Measurements from ENCODE around the gene FN3KRP.

Gene FN3KRP

GRCh38 chr17:82670661-82671450 is 45.6 kb upstream of the FN3KRP start:
- Histone ChIP-seq H3K27ac (peak overlapping the region; percentile 38 to 70), H3K9me3 (no peaks in the 10 kb centered on the region), H3K4me1 (peaks cover 0 to 22% (median 5%) of the 10 kb centered on the region in 4 donors), H3K4me3 (no peak overlapping the region), H3K27me3 (no peaks in the 10 kb centered on the region), H3K36me3 (peaks cover 0 to 14% (median 0%) of the 10 kb centered on the region in 3 donors)
- DNase-seq = no peak
- TF ChIP-seq CTCF (IDR thresholded peaks at IDR 0.05) = no peak
- intact Hi-C loops (cut with DNase I; ENCODE audit: low total_unique reads) = no loop called here

- intact Hi-C loops (cut with DNase I; ENCODE audit: low total_unique reads) = no loop called here
- no peak for TF ChIP-seq CTCF (IDR thresholded peaks at IDR 0.05)
- no peak overlapping the region for H3K4me3 ChIP-seq
- H3K36me3 ChIP-seq = no peaks in the 10 kb centered on the region
- no peak overlapping the region for H3K27ac ChIP-seq
- no peaks in the 10 kb centered on the region for H3K9me3 ChIP-seq
- H3K27me3 ChIP-seq = no peaks in the 10 kb centered on the region
- DNase-seq = no peak
- H3K4me1 ChIP-seq = peaks cover 0 to 6% (median 2%) of the 10 kb centered on the region in 4 donors
These were observed 41.6 kb upstream of the FN3KRP start for GRCh38 chr17:82674656-82675475.

GRCh38 chr17:82675476-82676245 is 40.8 kb upstream of the FN3KRP start:
- H3K9me3 ChIP-seq = no peaks in the 10 kb centered on the region
- no peak overlapping the region for H3K27ac ChIP-seq
- no peaks in the 10 kb centered on the region for H3K27me3 ChIP-seq
- DNase-seq = no peak
- no peaks in the 10 kb centered on the region for H3K36me3 ChIP-seq
- no peak for TF ChIP-seq CTCF (IDR thresholded peaks at IDR 0.05)
- H3K4me3 ChIP-seq = no peak overlapping the region
- intact Hi-C loops (cut with DNase I; ENCODE audit: low total_unique reads) = no loop called here
- peaks cover 0 to 3% (median under 1%) of the 10 kb centered on the region in 4 donors for H3K4me1 ChIP-seq

GRCh38 chr17:82677353-82677925 is 39.1 kb upstream of the FN3KRP start:
- intact Hi-C loops (cut with DNase I; ENCODE audit: low total_unique reads) = no loop called here
- Histone ChIP-seq H3K4me3 (no peak overlapping the region), H3K4me1 (peaks cover 0 to 3% (median 0%) of the 10 kb centered on the region in 4 donors), H3K36me3 (no peaks in the 10 kb centered on the region), H3K27ac (no peak overlapping the region), H3K27me3 (no peaks in the 10 kb centered on the region), H3K9me3 (peaks cover 3 to 8% (median 4%) of the 10 kb centered on the region in 3 donors)
- no peak for DNase-seq
- TF ChIP-seq CTCF (IDR thresholded peaks at IDR 0.05) = no peak

- no peaks in the 10 kb centered on the region for H3K27me3 ChIP-seq
- TF ChIP-seq CTCF (IDR thresholded peaks at IDR 0.05) = no peak
- H3K36me3 ChIP-seq = no peaks in the 10 kb centered on the region
- DNase-seq = no peak
- H3K4me1 ChIP-seq = peaks cover 0 to 3% (median 0%) of the 10 kb centered on the region in 4 donors
- H3K9me3 ChIP-seq = peaks cover 3 to 8% (median 4%) of the 10 kb centered on the region in 3 donors
- H3K4me3 ChIP-seq = no peak overlapping the region
- intact Hi-C loops (cut with DNase I; ENCODE audit: low total_unique reads) = no loop called here
- no peak overlapping the region for H3K27ac ChIP-seq
These were observed 38.1 kb upstream of the FN3KRP start for GRCh38 chr17:82678265-82678891.
